IMR-90 (cell line): ENCODE data around the gene WFDC5. TPM values are rescaled to one million over a fixed set of nuclear protein-coding genes. Genes with fewer than 3 reads are reported as not detected.

Experiments
- ATAC-seq: fragments of 200-7000 bp; cut with Tn5 transposase; 2 replicates; pipeline ENCODE4 v1.9.1; 2020; ENCODE audit warnings: low read depth, mild to moderate bottlenecking, moderate library complexity
- BruUV-seq: library from RNA; stranded (reverse); fragments of 400-500 nt; replicated peaks from 2 replicates; lab custom pipeline; 2021; lab: Mats Ljungman, UMichigan
- CTCF ChIA-PET: fragments of 300-600 bp; formaldehyde crosslinking; extraction: SDS; loops from one replicate; lab custom pipeline; 2021; ENCODE audit warnings: antibody characterized with exemption; lab: Yijun Ruan, JAX
- POLR2A ChIA-PET: fragments of 300-600 bp; sonication (Branson Sonifier 250); formaldehyde crosslinking; loops from one replicate; lab custom pipeline; 2022; ENCODE audit warnings: antibody characterized with exemption; ENCODE audit not compliant: unreplicated experiment; lab: Charles Lee
- DNase-seq: peaks from one replicate; pipeline ENCODE4 v3.0.0; 2013
- H2AFZ ChIP-seq: replicated peaks from 2 replicates; pipeline ENCODE3; 2013; ENCODE audit warnings: low read length, mild to moderate bottlenecking; ENCODE audit not compliant: poor library complexity
- H2AK5ac ChIP-seq: 2 replicates; pipeline ENCODE4 v1.6.1; 2013; ENCODE audit warnings: low read depth, low read length, inconsistent platforms
- H2AK9ac ChIP-seq: replicated peaks from 2 replicates; pipeline ENCODE3; 2013; ENCODE audit warnings: mild to moderate bottlenecking, low read depth, low read length, moderate library complexity; ENCODE audit not compliant: poor library complexity
- H2BK120ac ChIP-seq: 2 replicates; pipeline ENCODE4 v1.6.1; 2013; ENCODE audit warnings: low read depth, low read length, inconsistent platforms
- H2BK15ac ChIP-seq: 3 replicates; pipeline ENCODE4 v1.6.1; 2013; ENCODE audit warnings: low read depth, low read length, inconsistent platforms
- H2BK20ac ChIP-seq: 2 replicates; pipeline ENCODE4 v1.6.1; 2013; ENCODE audit warnings: low read depth, mild to moderate bottlenecking, inconsistent platforms, low read length, moderate library complexity
- H2BK5ac ChIP-seq: 2 replicates; pipeline ENCODE4 v1.6.1; 2013; ENCODE audit warnings: mild to moderate bottlenecking, low read depth, low read length, inconsistent platforms; ENCODE audit not compliant: poor library complexity, severe bottlenecking
- H3K14ac ChIP-seq: replicated peaks from 2 replicates; pipeline ENCODE4 v1.6.1; 2013; ENCODE audit warnings: low read depth, low read length, inconsistent platforms
- H3K18ac ChIP-seq: 2 replicates; pipeline ENCODE4 v1.6.1; 2013; ENCODE audit warnings: low read depth, low read length, control low read depth
- H3K23ac ChIP-seq: 2 replicates; pipeline ENCODE4 v1.6.1; 2013; ENCODE audit warnings: low read depth, low read length, inconsistent platforms
- H3K27ac ChIP-seq: 2 replicates; pipeline ENCODE4 v1.5.1; 2013; ENCODE audit warnings: mild to moderate bottlenecking, control low read depth, low read length; ENCODE audit not compliant: insufficient read depth
- H3K27me3 ChIP-seq: 2 replicates; pipeline ENCODE4 v1.6.1; 2013; ENCODE audit warnings: low read length; ENCODE audit not compliant: control insufficient read depth, insufficient read depth
- H3K36me3 ChIP-seq: 2 replicates; pipeline ENCODE4 v1.6.1; 2013; ENCODE audit warnings: low read length, mixed read lengths; ENCODE audit not compliant: control insufficient read depth, insufficient read depth
- H3K4ac ChIP-seq: 2 replicates; pipeline ENCODE4 v1.6.1; 2013; ENCODE audit warnings: low read depth, low read length, inconsistent platforms
- H3K4me1 ChIP-seq: 2 replicates; pipeline ENCODE4 v1.6.1; 2013; ENCODE audit warnings: low read length, mixed read lengths; ENCODE audit not compliant: control insufficient read depth, insufficient read depth
- H3K4me2 ChIP-seq: 2 replicates; pipeline ENCODE4 v1.6.1; 2013; ENCODE audit warnings: low read depth, mild to moderate bottlenecking, control low read depth, low read length, moderate library complexity
- H3K4me3 ChIP-seq: 2 replicates; pipeline ENCODE4 v1.5.1; 2013; ENCODE audit warnings: low read depth, mild to moderate bottlenecking, control low read depth, low read length, moderate library complexity; ENCODE audit not compliant: insufficient read depth
- H3K56ac ChIP-seq: 2 replicates; pipeline ENCODE4 v1.6.1; 2013; ENCODE audit warnings: low read length, inconsistent platforms; ENCODE audit not compliant: insufficient read depth; ENCODE audit errors: extremely low read depth
- H3K79me1 ChIP-seq, 2 experiments: 2 replicates each; pipeline ENCODE4 v1.6.1; 2013; ENCODE audit warnings: low read length in 2 of 2, inconsistent platforms in 1 of 2, low read depth in 1 of 2
- H3K9ac ChIP-seq: 2 replicates; pipeline ENCODE4 v1.6.1; 2013; ENCODE audit warnings: low read depth, low read length, control low read depth
- H3K9me1 ChIP-seq: 2 replicates; pipeline ENCODE4 v1.6.1; 2013; ENCODE audit warnings: low read length, inconsistent platforms; ENCODE audit not compliant: insufficient read depth
- H3K9me3 ChIP-seq: 2 replicates; pipeline ENCODE4 v1.6.1; 2013; ENCODE audit warnings: low read length; ENCODE audit not compliant: control insufficient read depth, insufficient read depth
- H4K20me1 ChIP-seq: 2 replicates; pipeline ENCODE4 v1.6.1; 2013; ENCODE audit warnings: low read length, inconsistent platforms; ENCODE audit not compliant: insufficient read depth
- H4K5ac ChIP-seq: 2 replicates; pipeline ENCODE4 v1.6.1; 2013; ENCODE audit warnings: mild to moderate bottlenecking, low read depth, low read length, control low read depth
- H4K8ac ChIP-seq, 2 experiments: 2 replicates each; pipeline ENCODE4 v1.6.1; 2013; ENCODE audit warnings: low read depth in 2 of 2, low read length in 2 of 2, control low read depth in 1 of 2, inconsistent platforms in 1 of 2
- H4K91ac ChIP-seq: 2 replicates; pipeline ENCODE4 v1.6.1; 2013; ENCODE audit warnings: low read depth, low read length, inconsistent platforms; ENCODE audit not compliant: insufficient read depth
- BHLHE40 ChIP-seq: fragments of 150-350 bp; IDR thresholded peaks from 2 replicates; pipeline ENCODE4 v1.6.1; 2016; ENCODE audit warnings: mild to moderate bottlenecking, low read depth, low read length
- CEBPB ChIP-seq: IDR thresholded peaks from 2 replicates; pipeline ENCODE4 v1.6.1; 2012; ENCODE audit warnings: low read depth, low read length, improper control_type of control experiment
- FOS ChIP-seq: fragments of 150-350 bp; IDR thresholded peaks from 2 replicates; pipeline ENCODE4 v1.6.1; 2016; ENCODE audit warnings: low read depth, low read length
- MAFK ChIP-seq: IDR thresholded peaks from 2 replicates; pipeline ENCODE4 v1.6.1; 2012; ENCODE audit warnings: low read depth, low read length, improper control_type of control experiment
- POLR2A ChIP-seq: IDR thresholded peaks from 2 replicates; pipeline ENCODE4 v1.6.1; 2012; ENCODE audit warnings: mild to moderate bottlenecking, low read depth, low read length
- RAD21 ChIP-seq: IDR thresholded peaks from 2 replicates; pipeline ENCODE4 v1.6.1; 2012; ENCODE audit warnings: low read length, improper control_type of control experiment
- RCOR1 ChIP-seq: IDR thresholded peaks from 2 replicates; pipeline ENCODE4 v1.6.1; 2012; ENCODE audit warnings: mild to moderate bottlenecking, low read length, improper control_type of control experiment; ENCODE audit not compliant: insufficient replicate concordance
- WGBS, 2 experiments: methylation state at CpG; one replicate each; pipeline versions ENCODE4 v1.1.5 to v1.1.7; 2013; ENCODE audit warnings: missing lambda C conversion rate in 2 of 2; ENCODE audit not compliant: insufficient read length in 1 of 2; ENCODE audit errors: extremely low coverage in 2 of 2; 5-methylcytosine and 5-hydroxymethylcytosine counted together
- dilution Hi-C: fragments of 300-500 bp; cut with HindIII; formaldehyde crosslinking; loops from one replicate; pipeline ENCODE4 v1.14.3; 2018; ENCODE audit warnings: low sequenced_read_pairs; ENCODE audit not compliant: unreplicated experiment
- in situ Hi-C: fragments of 300-500 bp; cut with MboI; formaldehyde crosslinking; loops from 3 replicates; pipeline ENCODE4 v1.14.3; 2019; ENCODE audit warnings: low sequenced_read_pairs, inconsistent platforms, mixed read lengths
- intact Hi-C: fragments of 100-400 bp; cut with micrococcal nuclease; formaldehyde crosslinking; loops from 2 replicates; pipeline ENCODE4 v1.10.0; 2022
- polyA plus RNA-seq, 3 experiments: library from polyadenylated mRNA; depleted of rRNA; stranded (reverse); fragments of >200 nt; gene quantifications; 2 replicates each; pipeline ENCODE4 v1.2.3, GENCODE V29; 2012; ENCODE audit warnings: low replicate concordance in 1 of 3
- total RNA-seq: library from RNA; depleted of rRNA; stranded (reverse); fragments of >200 nt; gene quantifications from 2 replicates; pipeline ENCODE4 v1.2.3, GENCODE V29; 2012

Gene WFDC5
- total and polyA plus RNA-seq, 2 of the 4 experiments (the other 2 are of a cell fraction) = not detected

- Histone ChIP-seq H3K4me1 (peaks cover 10% of the 10 kb centered on the region; the same call in 1 of the 2 replicates), H3K23ac (no peak overlapping the region), H2AK5ac (no peak overlapping the region), H3K79me1 (peaks cover 10 to 17% of the 10 kb centered on the region in 2 experiments; a peak in 3 of 4 replicates), H3K56ac (no peak overlapping the region), H4K20me1 (no peaks in the 10 kb centered on the region), H3K36me3 (peaks cover 3% of the 10 kb centered on the region), H3K9me1 (peaks cover 9% of the 10 kb centered on the region), H3K4me2 (peak overlapping the region; percentile 57; the same call in 1 of the 2 replicates), H3K4me3 (no peak overlapping the region), H3K14ac (no peak overlapping the region), H4K5ac (peak overlapping the region; percentile 49; the same call in 1 of the 2 replicates), H3K9ac (no peak overlapping the region), H2AFZ (no peak overlapping the region), H4K91ac (no peak overlapping the region), H3K27me3 (no peaks in the 10 kb centered on the region), H2BK20ac (no peak overlapping the region), H4K8ac (peak overlapping the region in 1 of 2 experiments; percentile 67; a peak in 2 of 4 replicates), H3K9me3 (no peaks in the 10 kb centered on the region), H2BK120ac (peak overlapping the region; percentile 66; the same call in 1 of the 2 replicates), H3K4ac (peak overlapping the region; percentile 57; the same call in 1 of the 2 replicates), H3K27ac (no peak overlapping the region), H2BK15ac (no peak overlapping the region), H2BK5ac (peak overlapping the region; percentile 89), H2AK9ac (no peak overlapping the region), H3K18ac (peak overlapping the region; percentile 94; the same call in 1 of the 2 replicates)
- peak; percentile 93 for DNase-seq
- POLR2A ChIA-PET = no interaction called here
- in situ Hi-C loops = no loop called here
- CTCF ChIA-PET = interaction anchor here (0.6 to 1.5 kb wide), 2 partner anchors 17 to 33 kb away, joined by 3 to 7 read pairs; no protein-coding TSS in a partner anchor
- BruUV-seq = no TSS peak
- WGBS, 2 experiments = no CpG with 5 or more reads among the region's 4 CpGs
- TF ChIP-seq FOS (peak; percentile 73), RCOR1 (peak; percentile 14), RAD21 (no peak), CEBPB (peak; percentile 92), MAFK (peak; percentile 47; the same call in 1 of the 2 replicates), BHLHE40 (peak; percentile 37; the same call in 1 of the 2 replicates), POLR2A (no peak)
- intact Hi-C loops = no loop called here
- dilution Hi-C loops = no loop called here
- peak; percentile 90 for ATAC-seq
Measured at GRCh38 chr20:45061244-45061643, 53.7 kb downstream of the WFDC5 start.
